ENCODE results near the gene SFMBT2.

- TF ChIP-seq CTCF (IDR thresholded peaks at IDR 0.05), result no peak
- TF ChIP-seq POLR2AphosphoS5 (IDR thresholded peaks at IDR 0.05), result no peak
- TF ChIP-seq POLR2A (IDR thresholded peaks at IDR 0.05), result no peak
Measured at GRCh38 chr10:7401782-7402181, 9.1 kb downstream of the SFMBT2 start.
